HFF-Myc (cell line): ENCODE results near the gene RMC1.
"Not testable (repeated sequence)": the region's sequence is repeated elsewhere in the genome, so short reads cannot be mapped to it uniquely, and the experiment has no call there.

Experiments used
- DNase-seq: peaks from one replicate; pipeline ENCODE4 v3.0.0-alpha.2; 2011; ENCODE audit warnings: low read depth; ENCODE audit errors: extremely low read depth
- H3K4me3 ChIP-seq: replicated peaks from 2 replicates; pipeline ENCODE4 v1.5.1; 2011; ENCODE audit warnings: low read depth, mild to moderate bottlenecking, control low read depth, low read length
- TF ChIP-seq, protein P1 (sequence below): IDR thresholded peaks from 2 replicates; pipeline ENCODE4 v1.5.1; 2012; ENCODE audit warnings: mild to moderate bottlenecking, low read depth, low read length, control low read depth; ENCODE audit errors: missing control alignments

The RMC1 gene

DNA sequence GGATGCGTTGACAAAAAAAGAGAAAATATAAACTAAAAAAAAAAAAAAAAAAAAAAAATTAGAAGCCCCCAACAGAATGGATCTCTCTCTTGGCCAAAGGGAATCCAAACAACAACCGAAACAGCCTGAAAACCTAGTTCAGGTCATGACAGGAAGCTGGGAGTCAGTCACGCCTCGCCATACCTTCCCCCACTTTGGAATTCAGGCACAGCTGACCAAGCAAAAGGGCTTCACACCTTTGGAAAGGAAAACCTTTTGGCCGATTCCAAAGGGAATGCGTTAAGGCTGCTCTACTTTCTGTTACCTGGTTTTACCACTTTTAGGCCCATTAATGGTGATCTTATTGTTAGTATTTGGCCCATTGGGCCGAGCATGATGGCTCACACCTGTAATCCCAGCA is 17.9 kb upstream of the RMC1 start:
- DNase-seq: no peak
- TF ChIP-seq, protein P1, sequence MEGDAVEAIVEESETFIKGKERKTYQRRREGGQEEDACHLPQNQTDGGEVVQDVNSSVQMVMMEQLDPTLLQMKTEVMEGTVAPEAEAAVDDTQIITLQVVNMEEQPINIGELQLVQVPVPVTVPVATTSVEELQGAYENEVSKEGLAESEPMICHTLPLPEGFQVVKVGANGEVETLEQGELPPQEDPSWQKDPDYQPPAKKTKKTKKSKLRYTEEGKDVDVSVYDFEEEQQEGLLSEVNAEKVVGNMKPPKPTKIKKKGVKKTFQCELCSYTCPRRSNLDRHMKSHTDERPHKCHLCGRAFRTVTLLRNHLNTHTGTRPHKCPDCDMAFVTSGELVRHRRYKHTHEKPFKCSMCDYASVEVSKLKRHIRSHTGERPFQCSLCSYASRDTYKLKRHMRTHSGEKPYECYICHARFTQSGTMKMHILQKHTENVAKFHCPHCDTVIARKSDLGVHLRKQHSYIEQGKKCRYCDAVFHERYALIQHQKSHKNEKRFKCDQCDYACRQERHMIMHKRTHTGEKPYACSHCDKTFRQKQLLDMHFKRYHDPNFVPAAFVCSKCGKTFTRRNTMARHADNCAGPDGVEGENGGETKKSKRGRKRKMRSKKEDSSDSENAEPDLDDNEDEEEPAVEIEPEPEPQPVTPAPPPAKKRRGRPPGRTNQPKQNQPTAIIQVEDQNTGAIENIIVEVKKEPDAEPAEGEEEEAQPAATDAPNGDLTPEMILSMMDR: no peak
- H3K4me3 ChIP-seq: no peak overlapping the region

DNA sequence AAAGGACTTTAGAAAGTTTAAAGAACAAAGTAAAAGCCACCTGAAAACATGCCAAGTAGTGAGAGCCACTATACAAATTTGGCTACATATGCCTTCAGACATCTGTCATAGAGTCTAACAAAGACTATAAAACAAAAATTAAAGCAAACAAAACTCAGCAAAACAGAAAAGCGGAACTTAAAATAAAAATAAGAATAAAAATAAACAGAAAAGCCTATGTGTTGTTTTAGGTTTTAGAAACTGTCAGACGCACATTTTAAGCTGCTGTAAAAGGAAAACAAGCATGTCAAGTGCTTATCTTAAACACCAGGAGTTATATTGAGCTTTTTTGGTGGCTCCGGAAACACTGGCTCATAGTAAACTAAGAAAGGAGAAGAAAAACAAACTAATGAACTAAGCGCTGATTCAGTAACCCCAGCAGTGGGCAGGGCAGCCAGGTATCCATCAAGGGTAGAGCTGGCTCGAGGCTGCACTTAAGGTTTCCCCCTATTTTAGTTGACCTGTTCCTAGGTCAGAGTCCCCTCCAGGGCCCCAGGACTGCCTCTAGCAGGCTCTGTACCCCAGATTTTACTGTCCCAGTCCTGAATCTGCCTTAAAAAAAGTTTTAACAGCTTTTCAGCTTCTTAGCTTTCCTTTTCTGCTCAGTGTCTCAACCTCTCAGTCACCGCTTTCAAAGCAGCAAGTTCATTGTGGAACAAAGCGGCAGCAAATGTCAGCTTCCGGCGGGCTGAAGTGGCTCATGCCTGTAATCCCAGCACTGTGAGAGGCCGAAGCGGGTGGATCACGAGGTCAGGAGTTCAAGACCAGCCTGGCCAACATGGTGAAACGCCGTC is 15.4 kb upstream of the RMC1 start:
- H3K4me3 ChIP-seq: no peak overlapping the region
- TF ChIP-seq, protein P1: no peak
- DNase-seq: no peak

DNA sequence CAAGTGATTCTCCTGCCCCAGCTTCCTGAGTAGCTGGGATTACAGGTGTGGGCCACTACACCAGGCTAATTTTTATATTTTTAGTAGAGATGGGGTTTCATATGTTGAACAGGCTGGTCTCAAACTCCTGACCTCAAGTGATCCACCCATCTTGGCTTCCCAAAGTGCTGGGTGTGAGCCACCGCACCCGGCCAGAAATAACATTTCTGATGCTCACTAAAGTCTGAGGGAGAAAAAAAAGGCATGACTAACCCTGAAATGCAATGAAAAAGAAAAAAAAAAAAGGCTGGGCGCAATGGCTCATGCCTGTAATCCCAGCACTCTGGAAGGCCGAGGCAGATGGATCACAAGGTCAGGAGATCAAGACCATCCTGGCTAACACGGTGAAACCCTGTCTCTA is 13.7 kb upstream of the RMC1 start:
- DNase-seq, H3K4me3 ChIP-seq: not testable (repeated sequence)

DNA sequence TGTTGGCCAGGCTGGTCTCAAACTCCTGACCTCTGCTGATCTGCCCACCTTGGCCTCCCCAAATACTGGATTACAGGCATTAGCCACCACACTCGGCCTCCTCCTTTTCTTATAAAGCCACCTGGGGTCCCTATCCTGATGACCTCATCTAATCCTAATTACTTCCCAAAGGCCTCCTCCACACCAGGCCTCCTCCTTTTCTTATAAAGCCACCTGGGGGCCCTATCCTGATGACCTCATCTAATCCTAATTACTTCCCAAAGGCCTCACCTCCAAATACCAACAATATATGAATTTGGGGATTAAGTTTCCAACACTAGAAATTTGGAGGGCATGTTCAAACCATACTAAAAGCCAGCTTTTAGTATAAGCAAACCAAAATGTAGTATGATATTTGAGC is 9.7 kb upstream of the RMC1 start:
- TF ChIP-seq, protein P1: no peak
- no peak overlapping the region for H3K4me3 ChIP-seq
- no peak for DNase-seq

DNA sequence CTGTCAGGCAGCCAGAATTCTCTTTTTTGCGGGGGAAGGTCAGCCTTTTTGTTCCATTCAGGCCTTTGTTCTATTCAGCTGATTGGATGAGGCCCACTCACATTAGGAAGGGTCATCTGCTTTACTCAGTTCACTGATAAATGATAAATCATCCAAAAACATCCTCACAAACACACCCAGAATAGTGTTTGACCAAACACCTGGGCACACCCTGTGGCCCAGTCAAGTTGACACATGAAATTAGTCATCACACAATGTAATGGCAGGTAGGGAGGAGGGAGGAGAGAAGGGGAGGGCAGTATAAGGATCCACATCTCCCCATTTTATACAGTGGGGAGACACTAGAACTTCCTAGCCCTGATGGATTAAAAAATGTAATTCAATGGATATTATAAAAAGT is 8.3 kb upstream of the RMC1 start:
- TF ChIP-seq, protein P1: no peak
- no peak overlapping the region for H3K4me3 ChIP-seq
- DNase-seq: no peak

DNA sequence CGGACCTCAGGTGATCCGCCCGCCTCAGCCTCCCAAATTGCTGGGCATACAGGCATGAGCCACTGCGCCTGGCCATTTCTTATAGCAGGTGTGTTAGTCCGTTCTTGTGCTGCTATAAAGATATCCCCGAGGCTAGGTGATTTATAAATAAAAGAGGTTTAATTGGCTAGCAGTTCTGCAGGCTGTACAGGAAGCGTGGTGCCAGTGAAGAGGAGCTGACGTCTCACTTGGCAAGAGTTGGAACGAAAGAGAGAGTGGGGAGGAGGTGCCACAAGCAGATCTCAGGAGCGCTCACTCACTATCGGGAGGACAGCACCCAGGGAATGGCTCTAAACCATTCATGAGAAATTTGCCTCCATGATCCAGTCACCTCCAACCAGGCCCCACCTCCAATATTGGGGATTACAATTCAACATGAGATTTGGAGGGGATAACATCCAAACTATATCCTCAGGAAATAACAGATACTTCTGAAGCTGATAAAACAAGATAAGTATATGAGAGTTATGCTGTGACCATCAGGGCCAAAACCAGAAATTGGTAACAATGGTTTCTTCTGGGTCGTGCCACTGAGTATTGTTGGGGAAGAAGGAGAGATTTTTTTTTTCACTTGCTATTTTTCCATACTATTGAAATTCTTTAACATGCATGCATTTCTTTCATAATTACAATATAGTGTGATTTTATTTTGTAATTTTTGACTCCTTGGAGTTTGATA is 7.4 kb upstream of the RMC1 start:
- TF ChIP-seq, protein P1: no peak
- no peak for DNase-seq
- H3K4me3 ChIP-seq: no peak overlapping the region

DNA sequence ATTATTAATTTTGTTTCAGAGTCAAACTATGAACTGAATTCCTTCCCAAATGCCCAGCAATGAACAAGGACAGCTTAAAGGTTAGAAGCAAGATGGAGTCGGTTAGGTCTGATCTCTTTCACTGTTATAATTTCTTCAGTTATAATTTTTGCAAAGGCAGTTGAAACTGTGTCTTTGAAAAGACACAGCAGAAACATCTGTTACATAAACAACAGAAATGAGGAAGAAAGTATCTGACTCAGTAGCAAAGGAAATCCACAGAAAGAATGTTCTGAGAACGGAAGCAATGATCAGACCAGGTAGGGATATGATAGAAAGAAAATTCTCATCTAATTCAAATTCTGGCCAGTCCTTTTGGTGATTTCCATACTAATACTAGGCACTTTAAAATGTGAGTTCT is 5.2 kb upstream of the RMC1 start:
- TF ChIP-seq, protein P1: no peak

More for the DNA sequence above, 5.2 kb upstream of the RMC1 start:
- no peak overlapping the region for H3K4me3 ChIP-seq
- DNase-seq: no peak
